HEK293 (cell line): ENCODE data around the gene KIF27.

Source experiments
- BCL11A ChIP-seq: fragments of 450-650 bp; formaldehyde crosslinking; IDR thresholded peaks from 2 replicates; pipeline ENCODE4 v1.5.1; 2016; ENCODE audit warnings: low read depth, missing biosample characterization, missing genetic modification characterization
- YY1 ChIP-seq: fragments of 450-650 bp; formaldehyde crosslinking; IDR thresholded peaks from 2 replicates; pipeline ENCODE4 v1.5.1; 2018; ENCODE audit warnings: missing biosample characterization, missing genetic modification characterization
- ZNF175 ChIP-seq: fragments of 450-650 bp; formaldehyde crosslinking; IDR thresholded peaks from 2 replicates; pipeline ENCODE4 v1.5.1; 2016; ENCODE audit warnings: missing biosample characterization, missing genetic modification characterization
- ZNF777 ChIP-seq: fragments of 450-650 bp; formaldehyde crosslinking; IDR thresholded peaks from 2 replicates; pipeline ENCODE4 v1.5.1; 2017; ENCODE audit warnings: missing biosample characterization, missing genetic modification characterization, borderline replicate concordance
- TF ChIP-seq, protein P1 (sequence below): fragments of 450-650 bp; formaldehyde crosslinking; IDR thresholded peaks from 2 replicates; pipeline ENCODE4 v1.5.1; 2016; ENCODE audit warnings: missing biosample characterization, missing genetic modification characterization
- TF ChIP-seq, protein P2 (sequence below): fragments of 450-650 bp; formaldehyde crosslinking; IDR thresholded peaks from 2 replicates; pipeline ENCODE4 v1.5.1; 2016; ENCODE audit warnings: missing biosample characterization, missing genetic modification characterization
- TF ChIP-seq, protein P3 (sequence below): fragments of 450-650 bp; formaldehyde crosslinking; conservative IDR thresholded peaks from 2 replicates; pipeline ENCODE4 v1.5.1; 2016; ENCODE audit warnings: low read depth, missing biosample characterization, missing genetic modification characterization
- TF ChIP-seq, protein P4 (sequence below): fragments of 450-650 bp; formaldehyde crosslinking; IDR thresholded peaks from 2 replicates; pipeline ENCODE4 v1.5.1; 2016; ENCODE audit warnings: missing biosample characterization, missing genetic modification characterization

DNA sequence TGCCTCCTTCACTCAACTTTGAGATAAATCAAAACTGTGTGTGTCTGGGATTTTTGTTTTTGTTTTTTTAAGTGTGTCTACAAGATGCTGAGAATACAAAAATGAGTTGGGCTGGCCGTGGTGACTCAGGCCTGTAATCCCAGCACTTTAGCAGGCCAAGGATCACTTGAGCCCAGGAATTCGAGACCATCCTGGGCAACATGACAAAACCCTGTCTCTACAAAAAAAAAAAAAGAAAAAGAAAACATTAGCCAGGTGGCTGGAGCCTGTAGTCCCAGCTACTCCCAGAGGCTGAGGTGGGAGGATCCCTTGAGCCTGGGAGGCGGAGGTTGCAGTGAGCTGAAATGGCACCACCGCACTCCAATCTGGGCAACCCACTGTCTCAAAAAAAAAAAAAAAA is 37.8 kb upstream of the KIF27 start:
- TF ChIP-seq BCL11A (tag by site-specific recombination) (no peak), ZNF175 (tag by site-specific recombination) (no peak), YY1 (tag by site-specific recombination) (no peak), ZNF777 (tag by site-specific recombination) (no peak)
- TF ChIP-seq, protein P1, sequence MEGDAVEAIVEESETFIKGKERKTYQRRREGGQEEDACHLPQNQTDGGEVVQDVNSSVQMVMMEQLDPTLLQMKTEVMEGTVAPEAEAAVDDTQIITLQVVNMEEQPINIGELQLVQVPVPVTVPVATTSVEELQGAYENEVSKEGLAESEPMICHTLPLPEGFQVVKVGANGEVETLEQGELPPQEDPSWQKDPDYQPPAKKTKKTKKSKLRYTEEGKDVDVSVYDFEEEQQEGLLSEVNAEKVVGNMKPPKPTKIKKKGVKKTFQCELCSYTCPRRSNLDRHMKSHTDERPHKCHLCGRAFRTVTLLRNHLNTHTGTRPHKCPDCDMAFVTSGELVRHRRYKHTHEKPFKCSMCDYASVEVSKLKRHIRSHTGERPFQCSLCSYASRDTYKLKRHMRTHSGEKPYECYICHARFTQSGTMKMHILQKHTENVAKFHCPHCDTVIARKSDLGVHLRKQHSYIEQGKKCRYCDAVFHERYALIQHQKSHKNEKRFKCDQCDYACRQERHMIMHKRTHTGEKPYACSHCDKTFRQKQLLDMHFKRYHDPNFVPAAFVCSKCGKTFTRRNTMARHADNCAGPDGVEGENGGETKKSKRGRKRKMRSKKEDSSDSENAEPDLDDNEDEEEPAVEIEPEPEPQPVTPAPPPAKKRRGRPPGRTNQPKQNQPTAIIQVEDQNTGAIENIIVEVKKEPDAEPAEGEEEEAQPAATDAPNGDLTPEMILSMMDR (tag by site-specific recombination): no peak
- TF ChIP-seq, protein P2, sequence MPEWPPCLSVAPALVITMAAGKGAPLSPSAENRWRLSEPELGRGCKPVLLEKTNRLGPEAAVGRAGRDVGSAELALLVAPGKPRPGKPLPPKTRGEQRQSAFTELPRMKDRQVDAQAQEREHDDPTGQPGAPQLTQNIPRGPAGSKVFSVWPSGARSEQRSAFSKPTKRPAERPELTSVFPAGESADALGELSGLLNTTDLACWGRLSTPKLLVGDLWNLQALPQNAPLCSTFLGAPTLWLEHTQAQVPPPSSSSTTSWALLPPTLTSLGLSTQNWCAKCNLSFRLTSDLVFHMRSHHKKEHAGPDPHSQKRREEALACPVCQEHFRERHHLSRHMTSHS: no peak
- TF ChIP-seq, protein P3, sequence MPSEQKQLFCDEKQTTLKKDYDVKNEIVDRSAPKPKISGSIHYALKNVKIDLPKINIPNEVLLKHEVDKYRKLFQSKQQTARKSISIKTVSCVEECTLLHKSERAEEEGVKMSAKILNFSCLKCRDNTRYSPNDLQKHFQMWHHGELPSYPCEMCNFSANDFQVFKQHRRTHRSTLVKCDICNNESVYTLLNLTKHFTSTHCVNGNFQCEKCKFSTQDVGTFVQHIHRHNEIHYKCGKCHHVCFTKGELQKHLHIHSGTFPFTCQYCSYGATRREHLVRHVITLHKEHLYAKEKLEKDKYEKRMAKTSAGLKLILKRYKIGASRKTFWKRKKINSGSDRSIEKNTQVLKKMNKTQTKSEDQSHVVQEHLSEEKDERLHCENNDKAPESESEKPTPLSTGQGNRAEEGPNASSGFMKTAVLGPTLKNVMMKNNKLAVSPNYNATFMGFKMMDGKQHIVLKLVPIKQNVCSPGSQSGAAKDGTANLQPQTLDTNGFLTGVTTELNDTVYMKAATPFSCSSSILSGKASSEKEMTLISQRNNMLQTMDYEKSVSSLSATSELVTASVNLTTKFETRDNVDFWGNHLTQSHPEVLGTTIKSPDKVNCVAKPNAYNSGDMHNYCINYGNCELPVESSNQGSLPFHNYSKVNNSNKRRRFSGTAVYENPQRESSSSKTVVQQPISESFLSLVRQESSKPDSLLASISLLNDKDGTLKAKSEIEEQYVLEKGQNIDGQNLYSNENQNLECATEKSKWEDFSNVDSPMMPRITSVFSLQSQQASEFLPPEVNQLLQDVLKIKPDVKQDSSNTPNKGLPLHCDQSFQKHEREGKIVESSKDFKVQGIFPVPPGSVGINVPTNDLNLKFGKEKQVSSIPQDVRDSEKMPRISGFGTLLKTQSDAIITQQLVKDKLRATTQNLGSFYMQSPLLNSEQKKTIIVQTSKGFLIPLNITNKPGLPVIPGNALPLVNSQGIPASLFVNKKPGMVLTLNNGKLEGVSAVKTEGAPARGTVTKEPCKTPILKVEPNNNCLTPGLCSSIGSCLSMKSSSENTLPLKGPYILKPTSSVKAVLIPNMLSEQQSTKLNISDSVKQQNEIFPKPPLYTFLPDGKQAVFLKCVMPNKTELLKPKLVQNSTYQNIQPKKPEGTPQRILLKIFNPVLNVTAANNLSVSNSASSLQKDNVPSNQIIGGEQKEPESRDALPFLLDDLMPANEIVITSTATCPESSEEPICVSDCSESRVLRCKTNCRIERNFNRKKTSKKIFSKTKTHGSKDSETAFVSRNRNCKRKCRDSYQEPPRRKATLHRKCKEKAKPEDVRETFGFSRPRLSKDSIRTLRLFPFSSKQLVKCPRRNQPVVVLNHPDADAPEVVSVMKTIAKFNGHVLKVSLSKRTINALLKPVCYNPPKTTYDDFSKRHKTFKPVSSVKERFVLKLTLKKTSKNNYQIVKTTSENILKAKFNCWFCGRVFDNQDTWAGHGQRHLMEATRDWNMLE (tag by site-specific recombination): no peak
- TF ChIP-seq, protein P4, sequence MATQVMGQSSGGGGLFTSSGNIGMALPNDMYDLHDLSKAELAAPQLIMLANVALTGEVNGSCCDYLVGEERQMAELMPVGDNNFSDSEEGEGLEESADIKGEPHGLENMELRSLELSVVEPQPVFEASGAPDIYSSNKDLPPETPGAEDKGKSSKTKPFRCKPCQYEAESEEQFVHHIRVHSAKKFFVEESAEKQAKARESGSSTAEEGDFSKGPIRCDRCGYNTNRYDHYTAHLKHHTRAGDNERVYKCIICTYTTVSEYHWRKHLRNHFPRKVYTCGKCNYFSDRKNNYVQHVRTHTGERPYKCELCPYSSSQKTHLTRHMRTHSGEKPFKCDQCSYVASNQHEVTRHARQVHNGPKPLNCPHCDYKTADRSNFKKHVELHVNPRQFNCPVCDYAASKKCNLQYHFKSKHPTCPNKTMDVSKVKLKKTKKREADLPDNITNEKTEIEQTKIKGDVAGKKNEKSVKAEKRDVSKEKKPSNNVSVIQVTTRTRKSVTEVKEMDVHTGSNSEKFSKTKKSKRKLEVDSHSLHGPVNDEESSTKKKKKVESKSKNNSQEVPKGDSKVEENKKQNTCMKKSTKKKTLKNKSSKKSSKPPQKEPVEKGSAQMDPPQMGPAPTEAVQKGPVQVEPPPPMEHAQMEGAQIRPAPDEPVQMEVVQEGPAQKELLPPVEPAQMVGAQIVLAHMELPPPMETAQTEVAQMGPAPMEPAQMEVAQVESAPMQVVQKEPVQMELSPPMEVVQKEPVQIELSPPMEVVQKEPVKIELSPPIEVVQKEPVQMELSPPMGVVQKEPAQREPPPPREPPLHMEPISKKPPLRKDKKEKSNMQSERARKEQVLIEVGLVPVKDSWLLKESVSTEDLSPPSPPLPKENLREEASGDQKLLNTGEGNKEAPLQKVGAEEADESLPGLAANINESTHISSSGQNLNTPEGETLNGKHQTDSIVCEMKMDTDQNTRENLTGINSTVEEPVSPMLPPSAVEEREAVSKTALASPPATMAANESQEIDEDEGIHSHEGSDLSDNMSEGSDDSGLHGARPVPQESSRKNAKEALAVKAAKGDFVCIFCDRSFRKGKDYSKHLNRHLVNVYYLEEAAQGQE (tag by site-specific recombination): no peak
